ENCODE results near the gene MYO16.
A peak's percentile ranks its signal among the peaks of the same experiment; 100 is the strongest.
"Not testable (repeated sequence)": the region's sequence is repeated elsewhere in the genome, so short reads cannot be mapped to it uniquely, and the experiment has no call there.

MYO16 gene

GRCh38 chr13:108911807-108912206, 282.4 kb downstream of the MYO16 start:
- DNase-seq: no peak

- DNase-seq: not testable (repeated sequence)
Measured at GRCh38 chr13:108913731-108914130, 284.3 kb downstream of the MYO16 start.

DNA sequence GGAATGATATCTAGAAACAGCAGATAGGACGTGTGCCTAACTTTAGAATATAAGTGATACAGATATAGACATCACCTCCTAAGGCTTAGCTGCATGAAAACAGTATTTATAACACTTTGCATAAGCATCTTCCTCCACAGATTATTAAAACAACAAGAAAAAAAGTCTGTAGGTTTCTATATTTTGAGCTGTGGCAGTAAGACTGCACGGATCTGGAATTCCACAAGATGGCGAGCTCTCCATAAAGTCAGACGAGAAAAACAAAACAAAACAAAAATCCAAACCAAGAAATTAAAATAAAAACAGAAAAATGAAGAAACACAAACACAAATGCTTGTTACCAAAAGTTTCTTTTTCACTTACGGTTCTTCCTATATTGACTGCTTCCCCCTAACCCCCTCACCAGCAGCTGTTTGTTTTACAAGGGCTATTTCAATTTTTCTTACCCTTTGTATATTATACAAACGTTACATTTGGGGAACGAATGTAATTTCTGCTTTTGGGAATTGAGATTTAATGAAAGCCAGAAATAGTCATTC, 285.8 kb downstream of the MYO16 start:
- no peak for DNase-seq

DNA sequence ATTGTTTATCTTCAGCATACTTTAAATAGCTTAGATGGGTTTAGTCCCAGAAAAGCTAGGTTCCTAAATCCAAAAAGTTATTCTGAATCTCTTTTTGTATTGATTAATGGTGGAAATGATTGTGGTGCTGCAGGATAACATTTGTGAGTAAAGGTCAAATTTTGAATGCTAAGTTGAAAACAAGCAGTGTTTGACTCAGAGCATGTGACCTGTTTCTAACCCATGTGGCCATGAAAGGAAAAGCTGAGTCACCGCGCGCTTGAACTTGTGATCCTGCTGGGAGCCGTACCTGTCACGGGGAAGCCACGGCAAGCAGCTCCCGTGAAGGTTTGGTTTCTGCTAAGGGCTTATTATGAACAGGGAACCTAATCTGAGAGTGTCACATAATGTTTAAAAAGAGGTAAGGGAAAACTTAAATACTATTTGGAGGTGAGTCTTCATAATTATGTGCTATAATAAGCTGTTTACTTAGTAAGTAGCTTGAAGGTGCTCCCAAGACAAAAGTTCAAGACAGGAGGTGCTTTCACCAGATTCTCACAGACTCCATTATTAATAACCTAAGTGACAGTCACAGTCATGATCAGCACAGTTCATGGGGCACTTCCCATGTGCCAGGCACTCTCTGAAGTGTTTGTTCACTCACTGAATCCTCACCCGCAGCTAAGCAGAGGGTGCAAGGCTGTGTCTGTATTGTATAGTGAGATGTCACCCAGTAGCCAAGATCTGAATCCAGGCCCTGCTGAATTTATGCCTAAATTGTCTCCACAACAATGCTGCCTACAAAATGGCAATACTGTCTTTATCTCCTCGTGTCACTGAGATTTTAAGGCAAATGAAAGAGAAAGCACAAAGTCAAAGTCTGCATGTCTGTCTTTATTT, 286.5 kb downstream of the MYO16 start:
- peak; percentile 79 to 81 for DNase-seq

- no peak for DNase-seq
Measured at GRCh38 chr13:108917581-108917980, 288.2 kb downstream of the MYO16 start.

GRCh38 chr13:108919036-108919907, 289.9 kb downstream of the MYO16 start:
- no peak for DNase-seq

- no peak for DNase-seq
Measured at GRCh38 chr13:108920137-108920536, 290.7 kb downstream of the MYO16 start.

DNA sequence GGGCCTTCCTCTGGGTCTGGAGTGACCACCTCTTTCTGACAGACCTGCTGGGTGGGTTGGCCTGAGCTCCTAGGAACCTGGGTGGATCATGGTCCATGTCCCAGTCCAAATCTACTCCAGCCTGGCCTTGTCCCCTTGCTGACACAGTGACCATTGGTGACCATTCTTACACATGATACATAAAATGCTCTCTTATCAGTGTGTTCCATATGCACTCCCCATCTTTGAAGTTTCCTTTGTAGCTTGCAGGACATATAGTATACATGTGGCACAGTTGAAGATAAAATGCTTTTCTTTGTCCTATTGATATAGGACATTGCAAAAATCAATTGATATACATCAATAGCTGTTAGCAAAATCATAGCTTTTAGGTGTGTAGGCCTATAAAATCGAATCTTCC, 291.8 kb downstream of the MYO16 start:
- no peak for DNase-seq

- DNase-seq: no peak
Measured at GRCh38 chr13:108922108-108922507, 292.7 kb downstream of the MYO16 start.

DNA sequence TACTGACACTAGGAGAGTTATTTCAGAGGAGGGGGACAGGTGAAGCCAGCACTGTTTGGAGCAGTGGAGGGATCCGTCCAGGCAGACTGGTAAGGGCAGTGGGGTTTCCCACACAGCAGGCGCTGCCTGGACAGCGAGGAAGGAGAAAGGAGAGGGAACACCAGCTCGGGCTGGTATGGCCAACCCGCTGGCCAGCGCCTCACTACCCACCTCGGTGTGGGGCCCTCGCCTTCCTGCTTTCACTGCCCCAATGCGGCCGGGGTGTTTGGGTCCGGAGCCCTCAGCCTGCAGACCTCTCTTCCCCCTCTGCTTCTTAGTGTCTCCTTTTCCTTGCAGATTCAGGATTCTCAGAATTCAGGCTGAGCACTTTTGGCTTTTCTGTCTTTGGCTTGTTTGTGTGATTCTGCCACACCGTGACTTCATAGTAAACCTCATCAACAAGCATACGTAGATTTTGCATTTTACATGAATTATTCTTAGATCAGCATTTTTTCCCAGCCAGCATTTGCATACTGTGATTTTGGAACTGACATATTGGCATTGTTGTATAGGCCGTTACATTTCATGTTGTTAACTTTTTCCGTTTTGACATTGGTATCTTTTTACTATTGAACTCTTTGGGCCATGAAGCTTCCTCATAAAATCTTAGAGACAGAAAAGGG, 294.1 kb downstream of the MYO16 start:
- no peak for DNase-seq

DNA sequence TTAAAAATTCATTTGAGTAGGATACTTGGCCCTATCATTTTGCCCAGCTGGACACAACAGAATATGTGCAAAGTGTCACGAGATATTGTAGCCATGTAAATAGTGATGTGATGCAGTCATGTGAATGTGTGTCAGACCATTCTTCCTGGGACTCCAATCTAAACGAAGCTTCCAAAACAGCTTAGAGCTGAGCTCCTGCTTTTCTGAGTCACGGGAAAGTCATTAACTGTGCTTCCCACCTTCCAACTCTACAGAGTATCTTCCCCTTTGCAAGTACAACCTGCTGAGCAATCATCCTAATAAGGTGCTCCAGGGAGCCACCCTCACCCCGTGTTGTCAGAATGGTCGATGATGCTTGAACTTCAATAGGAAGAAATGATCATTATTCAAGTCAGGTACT, 294.7 kb downstream of the MYO16 start:
- DNase-seq: no peak

- no peak for DNase-seq
Measured at GRCh38 chr13:108924541-108924940, 295.1 kb downstream of the MYO16 start.

GRCh38 chr13:108925070-108925469, 295.7 kb downstream of the MYO16 start:
- DNase-seq: no peak

- DNase-seq: no peak
Measured at GRCh38 chr13:108926862-108927261, 297.5 kb downstream of the MYO16 start.

GRCh38 chr13:108927615-108928014, 298.2 kb downstream of the MYO16 start:
- no peak for DNase-seq

- DNase-seq: no peak
Measured at GRCh38 chr13:108929532-108930206, 300.3 kb downstream of the MYO16 start.

DNA sequence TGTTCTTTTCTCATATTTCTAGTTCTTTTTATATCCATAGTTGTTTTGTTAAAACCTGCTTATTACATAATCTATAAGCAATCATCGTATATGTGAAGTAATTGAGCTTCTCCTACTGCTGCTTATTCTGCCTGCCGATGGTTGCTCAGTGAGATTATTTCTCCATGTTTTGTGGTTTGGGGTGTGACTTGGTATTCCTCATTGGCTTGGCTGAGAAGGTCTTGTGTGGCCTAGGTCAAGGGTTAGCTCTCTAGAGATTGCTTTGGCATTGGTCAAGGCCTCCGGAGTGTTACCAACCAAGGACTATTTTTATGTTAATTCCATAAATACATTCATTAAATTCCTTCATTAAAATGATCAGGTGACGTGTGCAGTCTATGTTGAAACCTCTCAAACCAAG, 302.8 kb downstream of the MYO16 start:
- DNase-seq: no peak

DNA sequence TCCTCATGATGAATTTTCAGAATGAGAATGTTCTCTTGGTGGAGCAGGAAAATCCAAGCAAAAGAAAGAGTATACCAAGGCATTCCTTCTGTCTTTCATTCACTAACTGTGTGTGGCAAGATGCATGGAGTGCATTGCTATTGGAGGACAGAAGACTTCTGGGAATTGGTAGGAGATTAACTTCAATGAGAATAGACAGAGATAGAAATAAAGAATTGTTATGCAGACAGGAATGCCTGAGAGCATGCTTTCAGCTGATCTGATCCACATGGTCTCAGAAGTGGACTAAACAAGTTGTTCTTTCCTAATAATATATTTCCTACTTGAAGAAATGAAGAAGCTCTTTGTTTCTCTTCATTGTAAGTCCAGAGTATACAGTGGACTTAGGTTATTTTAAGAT, 303.6 kb downstream of the MYO16 start:
- DNase-seq: no peak

DNA sequence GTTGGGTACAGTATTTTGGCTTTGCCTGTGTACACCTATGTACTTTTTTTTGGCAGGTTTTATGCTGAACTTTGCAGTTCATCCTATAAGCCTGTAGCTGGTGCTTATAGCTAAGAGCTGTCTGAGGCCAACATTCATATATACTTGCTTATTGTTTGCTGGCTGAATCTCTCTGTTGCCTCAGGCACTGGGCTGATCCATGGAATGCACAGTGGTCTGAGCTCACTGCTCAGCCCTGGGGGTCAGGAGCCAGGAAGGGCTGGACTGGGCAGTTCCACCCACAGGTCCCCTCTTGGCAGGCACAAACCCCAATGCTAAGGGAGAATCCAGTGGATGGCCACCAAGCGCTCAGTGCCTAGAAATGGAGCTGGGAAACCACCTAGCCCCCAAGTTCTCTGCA, 308.7 kb downstream of the MYO16 start:
- DNase-seq: no peak

GRCh38 chr13:108940121-108940520, 310.7 kb downstream of the MYO16 start:
- no peak for DNase-seq

- no peak for DNase-seq
Measured at GRCh38 chr13:108943842-108944241, 314.4 kb downstream of the MYO16 start.

- no peak for DNase-seq
Measured at GRCh38 chr13:108944760-108945159, 315.3 kb downstream of the MYO16 start.
